Central memory CD4-positive, alpha-beta T cell (primary cell): Measurements from ENCODE around the gene ZNF292.
"Not testable (repeated sequence)": the region's sequence is repeated elsewhere in the genome, so short reads cannot be mapped to it uniquely, and the experiment has no call there.

Experiments
- DNase-seq: peaks from one replicate; pipeline ENCODE4 v3.0.0; 2022

The ZNF292 gene

DNA sequence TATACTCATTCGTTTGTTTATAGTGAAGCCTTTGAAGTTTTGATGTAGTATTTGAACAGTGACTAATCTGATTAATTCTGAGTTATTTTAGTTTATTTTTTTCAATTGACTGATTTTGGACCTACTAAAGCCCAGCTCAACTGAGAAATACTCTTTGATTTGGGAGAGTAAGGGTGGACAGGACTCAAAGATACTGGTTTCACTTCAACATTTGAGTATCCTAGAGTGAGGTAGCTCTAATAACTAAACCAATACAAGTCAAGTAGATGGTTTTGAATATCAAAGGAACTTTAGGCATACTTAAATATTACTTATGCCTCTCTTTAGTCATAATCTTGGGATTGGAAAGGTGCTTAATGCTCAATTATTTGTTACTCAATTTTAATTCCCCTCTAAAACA, 65.6 kb downstream of the ZNF292 start:
- DNase-seq = no peak

- no peak for DNase-seq
These were observed 67.3 kb downstream of the ZNF292 start for GRCh38 chr6:87222676-87223075.

DNA sequence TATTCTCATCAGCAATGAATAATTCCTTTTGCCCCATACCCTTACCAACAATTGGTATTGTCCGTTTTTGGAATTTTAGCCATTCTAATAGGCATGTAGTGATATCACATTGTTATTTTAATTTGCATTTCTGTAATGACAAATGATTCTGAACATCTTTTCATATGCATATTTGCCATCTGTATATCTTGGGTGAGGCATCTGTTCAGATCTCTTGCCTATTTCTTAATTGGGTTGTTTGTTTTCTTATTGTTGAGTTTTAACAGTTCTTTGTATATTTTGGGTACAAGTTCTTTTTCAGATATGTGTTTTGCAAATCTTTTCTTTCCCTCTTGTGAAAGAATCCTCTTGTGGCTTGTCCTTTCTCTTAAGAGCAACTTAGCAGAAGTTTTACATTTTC, 69.6 kb downstream of the ZNF292 start:
- no peak for DNase-seq

DNA sequence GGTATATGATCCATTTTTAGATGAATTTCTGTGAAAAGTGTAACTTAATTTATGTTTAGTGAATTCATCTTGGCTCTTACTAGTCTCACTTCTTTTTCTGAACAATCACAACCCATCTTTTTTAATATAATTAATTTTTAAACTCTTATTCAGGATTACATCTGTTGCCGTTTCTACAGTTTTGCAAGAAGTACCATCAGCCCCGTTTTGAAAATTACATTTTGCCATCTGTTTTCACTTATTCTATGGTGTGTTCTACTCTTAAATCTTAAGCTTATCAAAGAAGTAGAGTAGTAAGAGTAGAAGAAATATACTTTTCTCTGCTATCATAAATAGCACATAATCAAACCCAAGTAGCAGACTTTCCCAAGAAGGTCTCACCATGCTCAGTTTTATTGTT, 70.1 kb downstream of the ZNF292 start:
- no peak for DNase-seq

GRCh38 chr6:87225937-87226336, 70.6 kb downstream of the ZNF292 start:
- no peak for DNase-seq

- DNase-seq = no peak
These were observed 75.4 kb downstream of the ZNF292 start for GRCh38 chr6:87230801-87231200.

GRCh38 chr6:87237804-87238203, 82.4 kb downstream of the ZNF292 start:
- DNase-seq = peak; percentile 3

DNA sequence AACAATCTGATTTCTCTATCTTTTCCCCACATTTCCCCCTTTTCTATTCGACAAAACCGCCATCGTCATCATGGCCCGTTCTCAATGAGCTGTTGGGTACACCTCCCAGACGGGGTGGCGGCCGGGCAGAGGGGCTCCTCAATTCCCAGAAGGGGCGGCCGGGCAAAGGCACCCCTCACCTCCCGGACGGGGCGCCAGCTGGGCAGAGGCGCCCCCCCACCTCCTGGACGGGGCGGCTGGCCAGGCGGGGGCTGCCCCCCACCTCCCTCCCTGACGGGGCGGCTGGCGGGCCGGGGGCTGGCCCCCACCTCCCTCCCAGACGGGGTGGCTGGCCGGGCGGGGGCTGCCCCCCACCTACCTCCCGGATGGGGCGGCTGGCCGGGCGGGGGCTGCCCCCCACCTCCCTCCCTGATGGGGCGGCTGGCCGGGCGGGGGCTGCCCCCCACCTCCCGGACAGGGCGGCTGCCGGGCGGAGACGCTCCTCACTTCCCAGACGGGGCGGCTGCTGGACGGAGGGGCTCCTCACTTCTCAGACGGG, 83.8 kb downstream of the ZNF292 start:
- DNase-seq = not testable (repeated sequence)

- DNase-seq = no peak
These were observed 85.9 kb downstream of the ZNF292 start for GRCh38 chr6:87241304-87241703.

DNA sequence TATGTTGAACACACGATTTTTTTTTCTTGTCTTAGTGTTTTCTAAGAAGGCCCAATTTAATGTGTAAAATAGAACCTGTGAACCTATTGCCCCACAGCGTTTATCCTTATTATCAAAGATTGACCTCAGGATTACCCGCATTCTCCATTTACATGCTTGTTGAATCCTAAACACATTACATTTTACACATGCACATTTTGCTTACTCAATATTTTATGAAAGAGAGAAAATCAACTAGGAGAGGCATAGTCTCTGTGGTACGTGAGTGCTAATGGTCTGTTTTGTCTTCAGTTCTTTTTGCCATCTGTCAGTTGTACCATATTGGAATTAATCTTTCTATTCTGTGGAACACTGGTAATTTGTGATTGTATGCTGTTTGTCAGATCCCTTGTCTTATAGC, 86.9 kb downstream of the ZNF292 start:
- no peak for DNase-seq

DNA sequence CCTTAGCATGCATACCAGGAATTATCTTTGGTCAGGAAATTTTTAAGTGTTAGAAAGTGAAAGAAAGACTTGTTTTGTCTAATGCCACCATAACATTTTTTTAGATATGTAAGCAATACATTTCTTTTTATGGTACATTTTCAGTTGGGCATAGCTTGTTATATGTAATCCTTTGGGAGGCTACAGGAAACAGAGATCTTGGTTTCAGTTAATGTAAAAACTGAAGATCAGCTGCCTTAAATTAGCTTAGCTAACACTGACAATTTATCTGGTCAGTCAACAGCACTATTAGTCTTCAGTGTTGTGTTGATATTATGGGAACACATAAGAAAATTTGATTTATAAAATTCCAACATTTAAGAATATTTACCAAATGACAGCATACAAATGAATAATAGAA, 88.4 kb downstream of the ZNF292 start:
- DNase-seq = no peak

GRCh38 chr6:87244380-87244779, 89.0 kb downstream of the ZNF292 start:
- DNase-seq = no peak

- DNase-seq = no peak
These were observed 94.7 kb downstream of the ZNF292 start for GRCh38 chr6:87250019-87250418.

- DNase-seq = no peak
These were observed 95.9 kb downstream of the ZNF292 start for GRCh38 chr6:87251225-87251624.

DNA sequence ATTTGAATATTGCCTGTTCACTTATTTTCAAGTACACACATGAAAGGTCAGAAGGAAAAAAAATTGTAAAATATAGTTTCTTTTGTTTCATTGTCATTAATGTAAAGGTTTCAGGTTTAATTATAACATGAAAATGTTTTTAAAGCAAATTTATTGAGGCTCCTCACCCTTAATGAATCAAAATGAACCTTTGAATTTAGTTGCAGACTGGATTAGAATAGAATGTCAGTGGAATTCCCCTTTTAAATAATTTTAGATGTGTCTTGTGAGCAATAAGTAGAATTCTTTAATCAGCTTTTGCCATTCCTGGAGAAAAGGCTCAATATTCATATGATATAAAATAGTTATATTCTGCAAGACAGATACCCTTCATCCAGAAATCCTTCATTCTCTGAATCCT, 96.4 kb downstream of the ZNF292 start:
- DNase-seq = no peak

GRCh38 chr6:87257046-87257445, 101.7 kb downstream of the ZNF292 start:
- DNase-seq = no peak

DNA sequence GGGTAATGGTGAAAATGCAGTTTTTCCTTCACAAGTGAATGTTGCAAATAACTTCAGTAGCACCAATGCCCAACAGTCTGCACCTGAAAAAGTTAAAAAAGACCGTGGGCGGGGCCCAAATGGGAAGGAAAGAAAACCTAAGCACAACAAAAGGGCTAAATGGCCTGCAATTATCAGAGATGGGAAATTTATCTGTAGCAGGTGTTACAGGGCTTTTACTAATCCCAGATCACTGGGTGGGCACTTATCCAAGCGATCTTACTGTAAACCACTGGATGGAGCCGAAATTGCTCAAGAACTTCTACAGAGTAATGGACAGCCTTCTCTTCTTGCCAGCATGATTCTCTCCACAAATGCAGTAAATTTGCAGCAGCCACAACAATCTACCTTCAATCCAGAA, 102.2 kb downstream of the ZNF292 start:
- no peak for DNase-seq

DNA sequence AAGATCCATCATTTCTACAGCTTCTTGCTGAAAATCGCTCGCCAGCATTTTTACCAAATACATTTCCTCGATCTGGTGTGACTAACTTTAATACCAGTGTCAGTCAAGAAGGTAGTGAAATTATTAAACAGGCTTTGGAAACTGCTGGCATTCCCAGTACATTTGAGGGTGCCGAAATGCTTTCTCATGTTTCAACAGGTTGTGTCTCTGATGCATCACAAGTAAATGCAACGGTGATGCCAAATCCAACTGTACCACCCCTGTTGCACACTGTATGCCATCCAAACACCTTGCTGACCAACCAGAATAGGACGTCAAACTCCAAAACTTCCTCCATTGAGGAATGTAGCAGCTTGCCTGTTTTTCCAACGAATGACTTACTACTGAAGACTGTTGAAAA, 102.6 kb downstream of the ZNF292 start:
- no peak for DNase-seq

GRCh38 chr6:87259791-87260190, 104.4 kb downstream of the ZNF292 start:
- no peak for DNase-seq

DNA sequence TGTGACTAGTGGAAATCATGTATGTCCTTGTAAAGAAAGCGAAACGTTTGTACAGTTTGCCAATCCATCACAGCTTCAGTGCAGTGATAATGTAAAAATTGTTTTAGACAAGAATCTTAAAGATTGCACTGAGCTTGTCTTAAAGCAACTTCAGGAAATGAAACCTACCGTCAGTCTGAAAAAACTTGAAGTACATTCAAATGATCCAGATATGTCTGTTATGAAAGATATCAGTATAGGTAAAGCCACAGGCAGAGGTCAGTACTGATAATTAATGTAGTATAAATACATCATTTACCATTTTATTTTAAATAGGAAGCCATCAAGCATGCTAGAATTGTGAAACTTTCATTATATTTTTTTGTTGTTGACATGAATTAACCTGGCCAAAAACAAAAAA, 106.2 kb downstream of the ZNF292 start:
- DNase-seq = no peak

DNA sequence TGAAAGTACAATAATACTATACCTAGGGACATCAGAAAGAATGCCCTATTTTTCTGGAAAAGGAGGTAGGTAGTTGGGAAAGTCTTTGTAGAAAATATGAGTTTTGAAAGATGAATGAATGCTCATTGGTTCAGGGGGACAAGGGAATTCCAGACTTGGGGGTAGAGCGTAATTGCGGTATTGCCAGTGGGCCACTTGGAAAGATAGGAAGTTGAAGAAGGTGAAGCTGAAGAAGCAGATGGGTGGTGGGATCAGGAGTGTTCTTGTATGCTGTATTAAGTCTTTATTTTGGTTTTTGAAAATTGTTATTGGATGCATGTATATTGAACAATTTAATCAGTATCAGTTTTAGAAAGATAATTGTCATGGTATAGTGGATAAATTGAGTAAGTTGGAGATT, 109.1 kb downstream of the ZNF292 start:
- no peak for DNase-seq

- DNase-seq = no peak
These were observed 119.4 kb downstream of the ZNF292 start for GRCh38 chr6:87274660-87275274.

- no peak for DNase-seq
These were observed 121.3 kb downstream of the ZNF292 start for GRCh38 chr6:87276624-87277023.

DNA sequence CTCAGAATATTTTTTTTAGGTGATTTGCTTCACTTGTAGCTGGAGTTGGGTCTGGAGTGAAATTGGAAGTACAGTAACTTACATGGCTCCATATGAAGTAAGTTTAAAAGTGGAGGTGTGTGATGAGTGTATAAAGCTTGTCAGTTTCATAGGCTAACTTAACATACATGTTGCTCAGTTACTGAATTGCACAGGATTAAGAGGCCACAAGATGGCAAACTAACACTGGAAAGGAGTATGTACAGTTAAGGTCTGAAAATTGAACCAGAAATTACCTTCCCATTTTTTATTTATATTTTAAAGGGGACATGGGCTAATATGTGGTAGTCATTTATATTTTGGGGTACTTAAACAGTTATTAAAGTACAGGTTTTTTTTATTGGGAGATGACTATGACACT, 121.8 kb downstream of the ZNF292 start:
- DNase-seq = no peak

DNA sequence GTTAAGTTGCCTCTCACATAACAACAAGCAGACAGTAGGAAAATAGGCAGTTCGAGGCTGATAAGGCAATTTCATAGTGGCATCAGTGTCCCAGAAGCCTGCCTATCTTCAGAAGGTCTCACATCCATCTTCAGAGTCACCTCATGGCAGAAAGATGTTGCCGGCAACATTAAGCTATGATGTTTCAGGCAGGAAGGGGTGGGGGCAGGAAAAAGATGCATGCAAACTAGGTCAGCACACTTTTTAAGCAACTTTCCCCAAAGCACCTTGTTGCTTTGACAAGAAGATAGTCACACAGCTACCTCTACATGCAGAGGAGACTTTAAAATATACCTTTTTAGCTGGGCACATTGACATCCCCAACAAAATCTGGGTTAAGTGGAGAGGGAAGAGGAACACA, 123.8 kb downstream of the ZNF292 start:
- peak; percentile 7 for DNase-seq
